Neural crest cell (in vitro differentiated cells): ENCODE data around the gene SPATA24. TPM values are rescaled to one million over a fixed set of nuclear protein-coding genes. Genes with fewer than 3 reads are reported as not detected.
"Not testable (repeated sequence)": the region's sequence is repeated elsewhere in the genome, so short reads cannot be mapped to it uniquely, and the experiment has no call there.

Experiments
- DNase-seq: peaks from one replicate; pipeline ENCODE4 v3.0.0; 2021; ENCODE audit warnings: low read depth, mixed read lengths, low spot score
- H3K27ac Mint-ChIP-seq: one replicate; pipeline ENCODE4 v1.8.0; 2021; ENCODE audit warnings: mild to moderate bottlenecking, mixed read lengths; ENCODE audit not compliant: unreplicated experiment
- H3K27me3 Mint-ChIP-seq: 2 replicates; pipeline ENCODE4 v1.8.0; 2021; ENCODE audit warnings: low read depth, mild to moderate bottlenecking, mixed read lengths
- H3K36me3 Mint-ChIP-seq: 2 replicates; pipeline ENCODE4 v1.8.0; 2021; ENCODE audit warnings: low read depth, mild to moderate bottlenecking, mixed read lengths
- H3K4me1 Mint-ChIP-seq: 2 replicates; pipeline ENCODE4 v1.8.0; 2021; ENCODE audit warnings: mixed read lengths
- H3K4me3 Mint-ChIP-seq: one replicate; pipeline ENCODE4 v1.8.0; 2021; ENCODE audit warnings: mild to moderate bottlenecking, mixed read lengths
- H3K9me3 Mint-ChIP-seq: 2 replicates; pipeline ENCODE4 v1.8.0; 2021; ENCODE audit warnings: mixed read lengths
- CTCF ChIP-seq: fragments of 200-600 bp; sonication (generic); conservative IDR thresholded peaks from 2 replicates; pipeline ENCODE4 v1.5.0; 2021; ENCODE audit warnings: antibody characterized with exemption, mild to moderate bottlenecking
- total RNA-seq: library from RNA; stranded (reverse); gene quantifications from 2 replicates; pipeline ENCODE4 v1.2.1, GENCODE V29; 2021

Gene SPATA24
- total RNA-seq, 1 donor from 2014 or later: 16.1 TPM

- H3K9me3 Mint-ChIP-seq: no peaks in the 10 kb centered on the region
- no peak within 1 kb of the TSS for H3K27ac Mint-ChIP-seq
- TF ChIP-seq CTCF: no peak
- peaks cover 5% of the 10 kb centered on the region for H3K4me1 Mint-ChIP-seq
- no peaks in the 10 kb centered on the region for H3K36me3 Mint-ChIP-seq
- H3K27me3 Mint-ChIP-seq: peaks cover 36% of the 10 kb centered on the region
- no peak within 1 kb of the TSS for H3K4me3 Mint-ChIP-seq
- no peak for DNase-seq
Measured at GRCh38 chr5:139389701-139390638, 13.9 kb downstream of the SPATA24 start, which contains the start of gene MZB1. Gene MZB1, minus strand, starts transcription at chr5:139389913. Its CDS starts 57 bp downstream, at chr5:139389856.

- Mint-ChIP-seq H3K27me3 (peaks cover 23% of the 10 kb centered on the region), H3K36me3 (no peaks in the 10 kb centered on the region), H3K4me1 (peaks cover 5% of the 10 kb centered on the region), H3K27ac (no peak overlapping the region), H3K4me3 (no peak overlapping the region), H3K9me3 (no peaks in the 10 kb centered on the region)
- DNase-seq: no peak
- no peak for TF ChIP-seq CTCF
Measured at GRCh38 chr5:139388198-139388821, 15.6 kb downstream of the SPATA24 start.

- no peak for TF ChIP-seq CTCF
- no peaks in the 10 kb centered on the region for H3K36me3 Mint-ChIP-seq
- no peak overlapping the region for H3K4me3 Mint-ChIP-seq
- no peaks in the 10 kb centered on the region for H3K9me3 Mint-ChIP-seq
- DNase-seq: no peak
- no peak overlapping the region for H3K27ac Mint-ChIP-seq
- H3K27me3 Mint-ChIP-seq: peaks cover 17% of the 10 kb centered on the region
- H3K4me1 Mint-ChIP-seq: peaks cover 5% of the 10 kb centered on the region
Measured at GRCh38 chr5:139387611-139388197, 16.2 kb downstream of the SPATA24 start.

GRCh38 chr5:139386956-139387355 is 16.9 kb downstream of the SPATA24 start:
- not testable (repeated sequence) for H3K9me3 Mint-ChIP-seq, H3K4me1 Mint-ChIP-seq, H3K36me3 Mint-ChIP-seq, H3K4me3 Mint-ChIP-seq, DNase-seq, H3K27ac Mint-ChIP-seq
- H3K27me3 Mint-ChIP-seq: peaks cover 14% of the 10 kb centered on the region

- Mint-ChIP-seq H3K4me3 (no peak overlapping the region), H3K27me3 (peaks cover 5% of the 10 kb centered on the region), H3K9me3 (no peaks in the 10 kb centered on the region), H3K4me1 (no peaks in the 10 kb centered on the region), H3K27ac (no peak overlapping the region), H3K36me3 (no peaks in the 10 kb centered on the region)
- DNase-seq: no peak
- TF ChIP-seq CTCF: no peak
Measured at GRCh38 chr5:139386050-139386438, 17.8 kb downstream of the SPATA24 start.
